ENCODE measurements around the gene CYP27A1. TPM values are rescaled to one million over a fixed set of nuclear protein-coding genes. Genes with fewer than 3 reads are reported as not detected.

CYP27A1 gene
- total and polyA plus RNA-seq, 7 donors: 9.3 to 48.4 (median 32.0) TPM

DNA sequence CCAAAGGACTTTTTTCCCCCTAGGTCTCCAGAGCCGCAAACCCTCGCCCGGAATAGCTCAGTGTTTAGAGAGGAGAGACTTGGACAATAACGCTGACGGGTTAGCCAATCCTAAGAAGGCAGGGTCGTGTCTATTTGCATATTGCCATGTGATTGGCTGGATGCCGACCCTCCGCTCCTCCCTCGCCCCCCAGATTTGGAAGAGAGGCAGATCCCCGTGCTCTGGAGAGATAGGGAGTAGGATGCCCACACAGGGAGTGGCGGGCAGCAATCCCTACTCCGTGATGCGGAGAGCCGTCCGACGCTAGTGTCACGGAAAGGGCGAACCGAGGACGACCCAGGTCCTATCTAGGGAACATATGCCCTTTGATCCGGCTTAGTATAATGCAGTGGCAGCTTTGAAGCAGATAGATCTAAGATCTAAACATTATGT, 79.0 kb downstream of the CYP27A1 start:
- Histone ChIP-seq H3K4me1 (peaks cover 8% of the 10 kb centered on the region), H3K4me3 (peak overlapping the region; percentile 52), H3K9me3 (no peaks in the 10 kb centered on the region), H3K36me3 (ENCODE audit: insufficient read depth in 1 of 2, low read depth in 1 of 2) (no peaks in the 10 kb centered on the region), H3K27ac (no peak overlapping the region), H3K27me3 (ENCODE audit: insufficient read depth in 3 of 3, low read length in 2 of 3) (peaks cover 0 to 49% (median 15%) of the 10 kb centered on the region in 3 donors)
- TF ChIP-seq CTCF (IDR thresholded peaks at IDR 0.05): no peak
- intact Hi-C loops (cut with DNase I): no loop called here
- DNase-seq (peak; percentile 41 to 62), ATAC-seq (peak; percentile 51 to 82 (median 78))
- WGBS, 3 donors: 1 to 2% (median 1%) methylated on average over 21 of the region's 21 CpGs

- ATAC-seq (no peak), DNase-seq (peak in 1 of 2 donors; percentile 31)
- TF ChIP-seq CTCF (IDR thresholded peaks at IDR 0.05): no peak
- H3K4me1 ChIP-seq: peaks cover 8% of the 10 kb centered on the region
- H3K4me3 ChIP-seq: no peak overlapping the region
- H3K36me3 ChIP-seq (ENCODE audit: insufficient read depth in 1 of 2, low read depth in 1 of 2): no peaks in the 10 kb centered on the region
- intact Hi-C loops (cut with DNase I): no loop called here
- 62 to 81% (median 72%) methylated on average over 7 of the region's 7 CpGs for WGBS, 3 donors
- H3K27ac ChIP-seq: no peak overlapping the region
- H3K27me3 ChIP-seq (ENCODE audit: insufficient read depth in 3 of 3, low read length in 2 of 3): peaks cover 0 to 53% (median 15%) of the 10 kb centered on the region in 3 donors
- H3K9me3 ChIP-seq: no peaks in the 10 kb centered on the region
These were observed 79.8 kb downstream of the CYP27A1 start for GRCh38 chr2:218861645-218862318.

DNA sequence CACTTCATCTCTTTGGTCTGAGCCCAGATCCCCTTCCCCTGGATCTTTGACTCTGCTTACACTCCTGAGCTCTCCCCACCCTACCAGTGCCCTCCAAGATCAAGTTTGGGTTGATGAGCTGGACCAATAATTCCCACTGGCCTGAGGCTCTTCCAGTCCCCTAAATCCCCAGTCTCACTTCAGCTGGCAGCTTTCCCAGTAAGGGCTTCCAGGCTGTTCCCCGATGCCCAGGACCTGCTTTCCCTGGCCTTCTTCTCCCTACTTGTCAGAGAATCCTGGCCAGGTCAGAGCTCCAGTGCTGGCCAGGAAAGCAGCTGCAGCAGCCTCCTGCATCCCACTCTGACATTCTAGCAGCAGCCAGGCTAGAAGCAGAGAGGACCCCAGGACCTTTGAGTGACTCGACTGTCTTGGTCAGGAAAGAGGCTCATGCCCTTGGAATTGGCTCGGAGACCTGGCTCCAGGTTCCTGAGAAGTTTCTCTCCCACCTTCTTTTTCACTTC, 81.1 kb downstream of the CYP27A1 start:
- no peak overlapping the region for H3K27ac ChIP-seq
- H3K27me3 ChIP-seq (ENCODE audit: insufficient read depth in 3 of 3, low read length in 2 of 3): peaks cover 0 to 46% (median 14%) of the 10 kb centered on the region in 3 donors
- ATAC-seq (no peak), DNase-seq (peak in 1 of 2 donors; percentile 15)
- no peak overlapping the region for H3K4me3 ChIP-seq
- WGBS, 3 donors: 61 to 78% (median 63%) methylated on average over 3 of the region's 3 CpGs
- peaks cover 8% of the 10 kb centered on the region for H3K4me1 ChIP-seq
- no peak for TF ChIP-seq CTCF (IDR thresholded peaks at IDR 0.05)
- H3K36me3 ChIP-seq (ENCODE audit: insufficient read depth in 1 of 2, low read depth in 1 of 2): no peaks in the 10 kb centered on the region
- intact Hi-C loops (cut with DNase I): no loop called here
- no peaks in the 10 kb centered on the region for H3K9me3 ChIP-seq

Other genes with a start within 250 kb of the CYP27A1 start
- 10 to 100 TPM in 1 of 4 donors, 1 to 10 TPM in 3; 5.9 to 10.0 (median 7.2) TPM for gene USP37, start 213.8 kb upstream of the CYP27A1 start, total RNA-seq
- 1 to 10 TPM; 2.1 to 6.3 (median 3.4) TPM for gene USP37, start 213.8 kb upstream of the CYP27A1 start, polyA plus RNA-seq
- gene CNOT9, start 213.3 kb upstream of the CYP27A1 start, total RNA-seq: 10 to 100 TPM; 15.9 to 22.9 (median 17.2) TPM
- gene CNOT9, start 213.3 kb upstream of the CYP27A1 start, polyA plus RNA-seq: 10 to 100 TPM; 12.3 to 20.6 (median 20.1) TPM
- gene PLCD4, start 174.2 kb upstream of the CYP27A1 start, total RNA-seq: 10 to 100 TPM; 20.3 to 85.2 (median 43.0) TPM
- 10 to 100 TPM in 2 of 3 donors, 1 to 10 TPM in 1; 1.4 to 39.7 (median 15.9) TPM for gene PLCD4, start 174.2 kb upstream of the CYP27A1 start, polyA plus RNA-seq
- 10 to 100 TPM; 12.0 to 33.5 (median 30.1) TPM for gene ZNF142, start 122.5 kb upstream of the CYP27A1 start, total RNA-seq
- gene ZNF142, start 122.5 kb upstream of the CYP27A1 start, polyA plus RNA-seq: 10 to 100 TPM in 1 of 3 donors, 1 to 10 TPM in 2; 1.8 to 21.9 (median 6.9) TPM
- 10 to 100 TPM; 24.3 to 40.5 (median 26.8) TPM for gene BCS1L, start 122.5 kb upstream of the CYP27A1 start, total RNA-seq
- 10 to 100 TPM; 13.1 to 50.1 (median 31.4) TPM for gene BCS1L, start 122.5 kb upstream of the CYP27A1 start, polyA plus RNA-seq
- gene RNF25, start 110.1 kb upstream of the CYP27A1 start, total RNA-seq: 10 to 100 TPM; 14.5 to 30.3 (median 20.6) TPM
- gene RNF25, start 110.1 kb upstream of the CYP27A1 start, polyA plus RNA-seq: 10 to 100 TPM; 22.6 to 32.0 (median 26.3) TPM
- 10 to 100 TPM in 1 of 4 donors, 1 to 10 TPM in 3; 3.7 to 11.3 (median 7.4) TPM for gene STK36, start 110.1 kb upstream of the CYP27A1 start, total RNA-seq
- 1 to 10 TPM; 4.6 to 8.7 (median 6.1) TPM for gene STK36, start 110.1 kb upstream of the CYP27A1 start, polyA plus RNA-seq
- 10 to 100 TPM; 10.9 to 14.5 (median 13.8) TPM for gene TTLL4, start 71.3 kb upstream of the CYP27A1 start, total RNA-seq
- 10 to 100 TPM in 2 of 3 donors, 1 to 10 TPM in 1; 9.2 to 15.7 (median 14.0) TPM for gene TTLL4, start 71.3 kb upstream of the CYP27A1 start, polyA plus RNA-seq
- gene PRKAG3, start 49.7 kb downstream of the CYP27A1 start, total RNA-seq: 100 to 1,000 TPM in 1 of 4 donors, 10 to 100 TPM in 3; 22.0 to 187 (median 59.9) TPM
- 10 to 100 TPM in 2 of 3 donors, 1 to 10 TPM in 1; 9.2 to 60.2 (median 58.5) TPM for gene PRKAG3, start 49.7 kb downstream of the CYP27A1 start, polyA plus RNA-seq
- gene WNT6, start 77.7 kb downstream of the CYP27A1 start, total RNA-seq: 1 to 10 TPM in 1 of 4 donors, under 1 TPM in 3; 0.12 to 1.0 (median 0.48) TPM
- under 1 TPM; 0.05 to 0.20 (median 0.20) TPM for gene WNT6, start 77.7 kb downstream of the CYP27A1 start, polyA plus RNA-seq
- gene WNT10A, start 98.7 kb downstream of the CYP27A1 start, total RNA-seq: not detected
- gene WNT10A, start 98.7 kb downstream of the CYP27A1 start, polyA plus RNA-seq: under 1 TPM in 2 of 3 donors, not detected in 1; 0.01 to 0.03 TPM
- gene CDK5R2, start 177.5 kb downstream of the CYP27A1 start, total RNA-seq: not detected
- under 1 TPM in 1 of 3 donors, not detected in 2; 0.03 TPM for gene CDK5R2, start 177.5 kb downstream of the CYP27A1 start, polyA plus RNA-seq
- gene FEV, start 203.0 kb downstream of the CYP27A1 start, total RNA-seq: not detected
- not detected for gene FEV, start 203.0 kb downstream of the CYP27A1 start, polyA plus RNA-seq
- not detected for gene CRYBA2, start 211.3 kb downstream of the CYP27A1 start, total RNA-seq
- gene CRYBA2, start 211.3 kb downstream of the CYP27A1 start, polyA plus RNA-seq: under 1 TPM in 1 of 3 donors, not detected in 2; 0.08 TPM

Measured in psoas muscle (tissue), 8 donors.